K562 (cell line): Measurements from ENCODE around the gene RNASE4. TPM values are rescaled to one million over a fixed set of nuclear protein-coding genes. Genes with fewer than 3 reads are reported as not detected.

Experiments used
- ATAC-seq: fragments of 200-7000 bp; cut with Tn5 transposase; 3 replicates; pipeline ENCODE4 v1.9.1; 2020; ENCODE audit warnings: moderate library complexity
- BruUV-seq: library from RNA; stranded (reverse); fragments of 400-500 nt; replicated peaks from 2 replicates; lab custom pipeline; 2021; lab: Mats Ljungman, UMichigan
- CTCF ChIA-PET: fragments of 300-600 bp; formaldehyde crosslinking; extraction: SDS; loops from one replicate; lab custom pipeline; 2021; ENCODE audit warnings: low intra/inter-chr PET ratio; lab: Yijun Ruan, JAX
- POLR2A ChIA-PET: fragments of 300-600, 350-650 bp; sonication (Branson Sonifier 250); formaldehyde crosslinking; extraction: SDS; loops from one replicate; lab custom pipeline; 2021; ENCODE audit warnings: antibody characterized with exemption, inconsistent platforms; lab: Yijun Ruan, JAX
- DNase-seq, 4 experiments: peaks; one replicate each; pipeline versions ENCODE4 v3.0.0 to v3.0.0-alpha.2; 2011 to 2018; ENCODE audit warnings: low spot score in 3 of 4, mixed read lengths in 3 of 4; ENCODE audit errors: extremely low read depth in 1 of 4
- FAIRE-seq: peaks from 2 replicates; lab custom pipeline; 2011; peaks lifted over from hg19 to GRCh38; lab: Jason Lieb, UNC
- H2AFZ ChIP-seq: 2 replicates; pipeline ENCODE4 v1.6.0; 2011; ENCODE audit warnings: low read depth, low read length, control low read depth, inconsistent platforms
- H3K27ac ChIP-seq: fragments of 200-600 bp; 3 replicates; pipeline ENCODE4 v1.8.0; 2011; ENCODE audit warnings: low read depth, mild to moderate bottlenecking, control low read depth, inconsistent platforms, low read length, moderate library complexity, mixed read lengths; ENCODE audit errors: extremely low read depth
- H3K27me3 ChIP-seq, 2 experiments: fragments of 300-600 bp in 1 of 2; 2 replicates in 1 of 2; 3 replicates in 1 of 2; pipeline versions ENCODE4 v1.6.0 to v1.8.0; 2011; ENCODE audit warnings: inconsistent platforms in 2 of 2, low read length in 2 of 2, mild to moderate bottlenecking in 1 of 2, mixed read lengths in 1 of 2, moderate library complexity in 1 of 2; ENCODE audit not compliant: control insufficient read depth in 2 of 2, insufficient read depth in 2 of 2
- H3K36me3 ChIP-seq: fragments of 300-600 bp; 3 replicates; pipeline ENCODE4 v1.8.0; 2011; ENCODE audit warnings: mild to moderate bottlenecking, low read length, inconsistent platforms; ENCODE audit not compliant: control insufficient read depth, insufficient read depth
- H3K4me1 ChIP-seq, 2 experiments: fragments of 200-600 bp in 1 of 2; replicated peaks in 1 of 2; 2 replicates in 1 of 2; 3 replicates in 1 of 2; pipeline versions ENCODE4 v1.5.1 to v1.8.0; 2011; ENCODE audit warnings: inconsistent platforms in 2 of 2, low read length in 2 of 2, mild to moderate bottlenecking in 1 of 2, mixed read lengths in 1 of 2, moderate library complexity in 1 of 2; ENCODE audit not compliant: control insufficient read depth in 2 of 2, insufficient read depth in 2 of 2
- H3K4me2 ChIP-seq: 2 replicates; pipeline ENCODE4 v1.6.1; 2011; ENCODE audit warnings: low read length, control low read depth, inconsistent platforms, mixed read lengths; ENCODE audit not compliant: insufficient read depth
- H3K4me3 ChIP-seq: fragments of 200-600 bp; sonication (generic), shearing (Covaris generic); 2 replicates; pipeline ENCODE4 v1.5.1; 2016; ENCODE audit warnings: control low read depth, inconsistent platforms
- H3K79me2 ChIP-seq: fragments of 200-600 bp; 3 replicates; pipeline ENCODE4 v1.8.0; 2011; ENCODE audit warnings: low read length, inconsistent platforms; ENCODE audit not compliant: control insufficient read depth, insufficient read depth
- H3K9ac ChIP-seq, 2 experiments: 2 replicates each; pipeline versions ENCODE4 v1.6.0 to v1.6.1; 2011; ENCODE audit warnings: low read depth in 2 of 2, low read length in 2 of 2, control low read depth in 1 of 2, inconsistent platforms in 1 of 2, mild to moderate bottlenecking in 1 of 2, mixed read lengths in 1 of 2; ENCODE audit not compliant: insufficient read depth in 1 of 2
- H3K9me1 ChIP-seq: one replicate; pipeline ENCODE4 v1.6.0; 2011; ENCODE audit warnings: inconsistent platforms, mild to moderate bottlenecking, low read length, moderate library complexity; ENCODE audit not compliant: control insufficient read depth, insufficient read depth
- H3K9me3 ChIP-seq: replicated peaks from 2 replicates; pipeline ENCODE4 v1.5.1; 2011; ENCODE audit warnings: low read depth, low read length, inconsistent platforms; ENCODE audit not compliant: control insufficient read depth, insufficient read depth
- H4K20me1 ChIP-seq: replicated peaks from 2 replicates; pipeline ENCODE4 v1.6.1; 2011; ENCODE audit warnings: low read length, inconsistent platforms, mixed read lengths; ENCODE audit not compliant: control insufficient read depth, insufficient read depth
- CTCFL ChIP-seq: IDR thresholded peaks from 2 replicates; pipeline ENCODE4 v1.6.1; 2011; ENCODE audit warnings: borderline replicate concordance, low read depth, mild to moderate bottlenecking, moderate library complexity, low read length; ENCODE audit not compliant: insufficient read depth, poor library complexity, severe bottlenecking
- E2F4 ChIP-seq: sonication (generic); formaldehyde crosslinking; IDR thresholded peaks from 2 replicates; pipeline ENCODE4 v1.8.0; 2022; ENCODE audit warnings: mild to moderate bottlenecking, low read depth, missing genetic modification reagents
- ETV1 ChIP-seq: fragments of 450-650 bp; conservative IDR thresholded peaks from 2 replicates; pipeline ENCODE4 v1.6.1; 2016; ENCODE audit warnings: missing genetic modification characterization, control low read depth, low read depth, missing compliant biosample characterization
- GTF2F1 ChIP-seq: IDR thresholded peaks from 2 replicates; pipeline ENCODE4 v1.6.1; 2011; ENCODE audit warnings: low read depth, low read length, improper control_type of control experiment
- HMBOX1 ChIP-seq: sonication (generic); IDR thresholded peaks from 2 replicates; pipeline ENCODE4 v1.6.1; 2016
- NFATC3 ChIP-seq: fragments of 450-650 bp; IDR thresholded peaks from 2 replicates; pipeline ENCODE4 v1.6.1; 2017; ENCODE audit warnings: mild to moderate bottlenecking
- POLR2G ChIP-seq: fragments of 200-400 bp; formaldehyde crosslinking; IDR thresholded peaks from 2 replicates; pipeline ENCODE4 v1.6.1; 2017; ENCODE audit warnings: low read depth, mild to moderate bottlenecking, antibody characterized with exemption, low read length, moderate library complexity
- TBP ChIP-seq: optimal IDR thresholded peaks from 2 replicates; pipeline ENCODE3; 2011; ENCODE audit warnings: low read depth, low read length, improper control_type of control experiment
- ZFPM2 ChIP-seq: fragments of 250-450 bp; sonication (Bioruptor Pico); IDR thresholded peaks from 2 replicates; pipeline ENCODE4 v1.5.1; 2022; ENCODE audit warnings: mild to moderate bottlenecking
- WGBS: fragments of 100-300 bp; shearing (Covaris generic); methylation state at CpG from one replicate; pipeline ENCODE4 v1.1.6; 2016; ENCODE audit warnings: low coverage, mixed read lengths; ENCODE audit not compliant: insufficient coverage; ENCODE audit errors: missing lambda C conversion rate; 5-methylcytosine and 5-hydroxymethylcytosine counted together
- in situ Hi-C: fragments of 300-500 bp; cut with MboI; formaldehyde crosslinking; loops from 4 replicates; pipeline ENCODE4 v1.15.0; 2018; ENCODE audit warnings: inconsistent platforms, mixed read lengths
- intact Hi-C: fragments of 100-400 bp; cut with micrococcal nuclease; formaldehyde crosslinking; loops from 2 replicates; pipeline ENCODE4 v1.14.2; 2022
- polyA plus RNA-seq, 8 experiments: library from polyadenylated mRNA; depleted of rRNA in 4 of 8; stranded (reverse) in 5 of 8; unstranded in 3 of 8; fragments of >200 nt; fragmentation: Nextera tagmentation in 2 of 8; fragmentation: Illumina TruSeq in 1 of 8; extraction: Ambion mirVana in 2 of 8; extraction: Trizol in 1 of 8; gene quantifications; 2 replicates each; pipeline versions ENCODE4 v1.2.1 to v1.2.3, GENCODE V29; 2011 to 2014; ENCODE audit warnings: inconsistent platforms in 1 of 8, missing spikeins in 1 of 8
- total RNA-seq, 7 experiments: library from RNA; depleted of rRNA in 6 of 7; stranded (reverse); fragments of >200 nt in 6 of 7; fragmentation: Illumina TruSeq in 2 of 7; extraction: Trizol in 2 of 7; gene quantifications; 2 replicates each; pipeline versions ENCODE4 v1.2.1 to v1.2.3, GENCODE V29; 2011 to 2021; ENCODE audit warnings: low replicate concordance in 1 of 7

The RNASE4 gene
- total and polyA plus RNA-seq, 9 of the 15 experiments (the other 6 are each of a cell fraction or from before 2014, with no cell fraction given): 0.09 to 0.22 (median 0.13) TPM; not detected in 2

GRCh38 chr14:20698934-20699333 is 14.6 kb downstream of the RNASE4 start:
- intact Hi-C loops (loop anchor here (5.0 kb wide), 2 partner anchors 173 to 338 kb away; no protein-coding TSS in a partner anchor), in situ Hi-C loops (no loop called here)
- Histone ChIP-seq H3K9ac (no peak overlapping the region), H3K79me2 (no peaks in the 10 kb centered on the region), H3K9me3 (no peaks in the 10 kb centered on the region), H3K4me1 (peaks cover 0 to 9% of the 10 kb centered on the region in 2 experiments; a peak in 2 of 5 replicates), H3K4me3 (no peak overlapping the region), H3K27ac (no peak overlapping the region), H2AFZ (no peak overlapping the region), H3K36me3 (no peaks in the 10 kb centered on the region), H3K4me2 (no peak overlapping the region), H4K20me1 (no peaks in the 10 kb centered on the region), H3K27me3 (peaks cover 3 to 6% of the 10 kb centered on the region in 2 experiments; a peak in 3 of 5 replicates), H3K9me1 (no peaks in the 10 kb centered on the region)
- TF ChIP-seq POLR2G: no peak
- no peak for TF ChIP-seq E2F4 (CRISPR knock-in tag)
- no peak for TF ChIP-seq CTCFL
- no peak for TF ChIP-seq HMBOX1
- TF ChIP-seq ZFPM2 (CRISPR knock-in tag): no peak
- no peak for TF ChIP-seq GTF2F1
- TF ChIP-seq TBP: no peak
- no peak for TF ChIP-seq NFATC3
- no peak for TF ChIP-seq ETV1 (tag)
- ChIA-PET CTCF (interaction anchor here (1.9 to 3.0 kb wide), 4 partner anchors 157 to 175 kb away, joined by 5 to 42 read pairs (median 12); no protein-coding TSS in a partner anchor), POLR2A (no interaction called here)
- no TSS peak for BruUV-seq
- DNase-seq (no peak), ATAC-seq (no peak), FAIRE-seq (no peak)
- 0% methylated on average over 2 of the region's 5 CpGs for WGBS
